Hepatocyte (in vitro differentiated cells): ENCODE measurements around the gene ABLIM1.

ENCODE experiments used
- EZH2 ChIP-seq: fragments of 200-600 bp; sonication (generic); IDR thresholded peaks from 2 replicates; pipeline ENCODE4 v1.6.1; 2016; ENCODE audit warnings: antibody characterized with exemption, mild to moderate bottlenecking, borderline replicate concordance
- EZH2phosphoT487 ChIP-seq: fragments of 200-600 bp; sonication (generic); IDR thresholded peaks from one replicate; pipeline ENCODE4 v1.6.1; 2018; ENCODE audit warnings: antibody characterized with exemption, mild to moderate bottlenecking, low read depth, moderate library complexity; ENCODE audit not compliant: unreplicated experiment, severe bottlenecking
- TF ChIP-seq, protein P1 (sequence below): fragments of 200-600 bp; sonication (generic); IDR thresholded peaks from 2 replicates; pipeline ENCODE4 v1.5.1; 2016; ENCODE audit warnings: antibody characterized with exemption, mild to moderate bottlenecking; ENCODE audit not compliant: poor library complexity

DNA sequence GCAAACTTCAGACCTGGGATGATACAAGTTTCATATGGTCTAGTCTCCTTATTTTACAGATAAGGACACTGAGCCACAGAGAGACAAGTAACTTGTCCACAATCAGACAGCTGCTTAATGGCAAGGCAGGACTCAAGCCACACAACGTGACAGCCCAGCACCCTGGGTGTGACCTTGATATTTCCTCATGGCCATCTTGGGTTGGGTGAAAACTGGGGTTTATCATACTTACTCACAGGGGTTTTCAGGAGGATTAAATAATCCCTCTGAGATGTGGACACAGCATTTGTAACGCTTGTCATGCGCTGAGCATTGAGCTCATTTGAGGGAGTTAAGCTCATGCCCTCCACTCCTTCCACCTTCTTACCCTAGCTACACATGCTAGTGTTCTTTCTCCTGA is 58.0 kb downstream of the ABLIM1 start:
- TF ChIP-seq EZH2 (no peak), EZH2phosphoT487 (no peak)
- TF ChIP-seq, protein P1, sequence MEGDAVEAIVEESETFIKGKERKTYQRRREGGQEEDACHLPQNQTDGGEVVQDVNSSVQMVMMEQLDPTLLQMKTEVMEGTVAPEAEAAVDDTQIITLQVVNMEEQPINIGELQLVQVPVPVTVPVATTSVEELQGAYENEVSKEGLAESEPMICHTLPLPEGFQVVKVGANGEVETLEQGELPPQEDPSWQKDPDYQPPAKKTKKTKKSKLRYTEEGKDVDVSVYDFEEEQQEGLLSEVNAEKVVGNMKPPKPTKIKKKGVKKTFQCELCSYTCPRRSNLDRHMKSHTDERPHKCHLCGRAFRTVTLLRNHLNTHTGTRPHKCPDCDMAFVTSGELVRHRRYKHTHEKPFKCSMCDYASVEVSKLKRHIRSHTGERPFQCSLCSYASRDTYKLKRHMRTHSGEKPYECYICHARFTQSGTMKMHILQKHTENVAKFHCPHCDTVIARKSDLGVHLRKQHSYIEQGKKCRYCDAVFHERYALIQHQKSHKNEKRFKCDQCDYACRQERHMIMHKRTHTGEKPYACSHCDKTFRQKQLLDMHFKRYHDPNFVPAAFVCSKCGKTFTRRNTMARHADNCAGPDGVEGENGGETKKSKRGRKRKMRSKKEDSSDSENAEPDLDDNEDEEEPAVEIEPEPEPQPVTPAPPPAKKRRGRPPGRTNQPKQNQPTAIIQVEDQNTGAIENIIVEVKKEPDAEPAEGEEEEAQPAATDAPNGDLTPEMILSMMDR: no peak
